ENCODE measurements around the gene PDCD1.

Gene PDCD1

DNA sequence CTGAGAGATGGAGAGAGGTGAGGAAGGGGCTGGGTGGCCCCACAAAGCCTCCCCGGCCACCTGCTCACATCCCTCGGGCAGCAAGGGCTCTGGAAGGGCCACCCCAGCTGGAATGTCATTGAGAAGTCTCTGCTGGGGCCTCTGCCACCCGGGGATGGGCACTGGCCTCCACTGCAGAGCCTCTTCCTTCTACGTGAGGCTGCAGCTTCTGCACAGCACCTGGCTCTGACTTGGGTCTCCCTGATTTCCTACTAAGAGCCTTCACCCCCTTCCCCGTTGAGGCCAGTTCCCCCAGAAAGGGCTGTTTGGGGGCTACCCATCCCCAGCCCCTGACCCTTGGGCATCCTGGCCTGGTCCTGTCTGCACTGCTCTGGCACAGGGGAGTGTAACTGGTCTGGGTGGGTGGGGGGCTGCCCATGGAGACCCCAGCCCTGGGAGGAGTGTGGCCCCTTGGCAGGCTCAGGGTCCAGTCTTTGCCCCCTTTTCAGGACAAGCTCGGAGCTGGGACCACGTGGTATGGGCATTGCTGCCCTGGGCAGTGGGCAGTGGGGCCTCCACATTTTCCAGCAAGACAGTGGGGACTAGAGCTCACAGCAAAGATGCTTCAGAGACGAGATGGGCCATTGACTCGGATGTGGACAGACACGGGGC is 5.6 kb downstream of the PDCD1 start:
- in situ Hi-C loops (cut with MboI; ENCODE audit: low sequenced_read_pairs) = no loop called here

GRCh38 chr2:241852116-241852980 is 6.3 kb downstream of the PDCD1 start:
- in situ Hi-C loops (cut with MboI; ENCODE audit: low sequenced_read_pairs) = no loop called here

DNA sequence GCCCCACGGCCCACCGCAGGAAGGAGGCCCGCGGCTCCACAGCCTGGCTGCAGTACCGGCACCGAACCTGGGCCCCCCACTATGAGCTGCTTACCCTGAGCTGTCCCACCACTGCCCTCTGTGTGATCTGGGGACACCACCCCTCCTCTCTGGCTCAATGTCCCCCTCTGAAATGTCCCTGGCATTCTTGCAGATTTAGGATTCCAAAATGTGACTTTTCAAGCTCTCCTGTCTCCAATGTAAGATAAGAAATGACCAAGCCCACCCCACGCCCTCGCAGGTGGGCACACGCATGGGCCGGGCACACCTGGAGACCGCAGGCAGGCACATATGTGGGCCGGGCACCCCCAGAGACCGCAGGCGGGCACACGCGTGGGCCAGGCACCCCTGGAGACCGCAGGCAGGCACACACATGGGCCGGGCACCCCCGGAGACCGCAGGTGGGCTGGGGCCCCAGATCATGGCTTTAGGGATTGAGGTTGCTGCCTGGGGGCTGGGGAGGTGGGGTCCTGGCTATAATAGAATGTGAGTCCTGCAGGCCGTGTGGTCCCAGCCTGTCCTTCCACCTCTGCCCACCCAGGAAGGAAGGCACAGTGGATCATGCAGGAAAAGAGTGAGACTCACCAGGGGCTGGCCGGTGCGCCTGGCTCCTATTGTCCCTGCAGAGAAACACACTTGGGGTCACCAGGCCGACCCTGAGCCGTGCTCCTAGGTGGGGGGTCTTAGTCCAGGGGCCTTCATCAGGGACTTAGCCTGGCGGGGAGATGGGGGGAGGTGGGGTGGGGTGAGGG is 7.2 kb downstream of the PDCD1 start:
- in situ Hi-C loops (cut with MboI; ENCODE audit: low sequenced_read_pairs) = no loop called here

DNA sequence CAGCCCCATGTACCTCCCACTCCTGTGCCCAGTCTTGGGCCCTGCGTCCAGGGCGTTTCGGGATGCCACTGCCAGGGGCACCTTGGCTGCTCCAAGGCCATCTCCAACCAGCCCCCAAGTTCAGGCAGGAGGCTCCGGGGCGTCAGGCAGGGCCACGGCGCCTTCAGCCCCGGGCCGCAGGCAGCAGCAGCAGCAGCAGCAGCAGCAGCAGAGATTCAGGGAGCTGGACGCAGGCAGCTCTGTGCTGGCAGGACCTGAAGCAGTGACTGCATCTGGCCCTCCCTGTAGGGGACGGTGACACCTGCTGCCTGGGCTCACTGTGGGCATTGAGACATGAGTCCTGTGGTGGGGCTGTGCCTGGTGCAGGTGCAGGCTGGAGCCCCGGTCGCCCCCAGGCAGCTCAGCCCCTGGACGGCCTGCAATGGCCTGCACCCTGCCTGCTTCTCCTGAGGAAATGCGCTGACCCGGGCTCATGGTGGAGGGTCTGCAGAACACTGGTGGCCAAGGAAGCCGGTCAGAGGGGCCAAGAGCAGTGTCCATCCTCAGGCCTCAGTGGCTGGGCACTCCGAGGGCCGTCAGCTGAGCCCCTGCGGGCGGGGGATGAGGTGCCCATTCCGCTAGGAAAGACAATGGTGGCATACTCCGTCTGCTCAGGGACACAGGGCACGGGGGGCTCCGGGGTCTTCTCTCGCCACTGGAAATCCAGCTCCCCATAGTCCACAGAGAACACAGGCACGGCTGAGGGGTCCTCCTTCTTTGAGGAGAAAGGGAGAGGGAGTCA is 8.0 kb downstream of the PDCD1 start:
- in situ Hi-C loops (cut with MboI; ENCODE audit: low sequenced_read_pairs) = no loop called here

DNA sequence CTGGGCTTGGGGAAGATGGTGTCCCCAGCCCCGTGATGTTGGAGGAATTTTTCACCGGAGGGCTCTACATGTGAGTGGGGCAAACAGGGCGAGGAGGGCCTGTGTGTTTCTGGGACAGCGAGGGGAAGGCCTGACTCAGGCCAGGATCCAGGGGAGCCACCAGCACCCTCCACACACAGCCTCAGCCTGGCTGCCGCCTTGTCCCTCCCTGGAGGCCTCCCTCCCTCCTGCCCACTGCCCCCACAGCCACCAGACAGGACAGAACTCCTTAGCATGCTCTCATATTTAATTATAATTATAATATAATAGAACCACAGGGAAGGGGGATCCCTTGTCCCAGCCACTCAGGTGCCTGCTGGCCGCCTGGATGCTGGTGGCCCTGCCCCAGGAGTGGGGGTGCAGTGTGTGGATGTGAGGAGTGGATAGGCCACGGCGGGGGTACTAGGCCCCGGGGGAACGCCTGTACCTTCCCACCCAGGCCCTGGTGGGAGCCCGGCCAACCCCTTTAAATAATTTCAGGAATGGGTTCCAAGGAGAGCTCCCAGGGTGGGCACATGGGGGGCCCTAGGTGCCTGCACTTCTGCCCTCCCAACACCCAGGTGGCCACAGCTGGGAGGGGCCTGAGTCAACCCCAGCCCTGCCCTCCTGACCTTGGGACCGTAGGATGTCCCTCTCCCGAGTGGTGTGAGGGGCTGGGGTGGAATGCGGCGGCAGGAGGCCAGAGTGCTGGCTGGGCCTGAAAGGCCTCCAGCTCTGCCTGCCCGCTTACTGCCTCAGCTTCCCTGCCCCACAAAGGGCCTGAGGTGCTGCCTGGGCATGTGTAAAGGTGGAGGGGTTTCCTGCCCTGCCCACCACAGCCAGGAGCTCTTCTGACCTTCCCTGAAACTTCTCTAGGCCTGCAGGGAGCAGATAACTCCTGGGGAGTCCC is 8.8 kb downstream of the PDCD1 start:
- in situ Hi-C loops (cut with MboI; ENCODE audit: low sequenced_read_pairs) = no loop called here

DNA sequence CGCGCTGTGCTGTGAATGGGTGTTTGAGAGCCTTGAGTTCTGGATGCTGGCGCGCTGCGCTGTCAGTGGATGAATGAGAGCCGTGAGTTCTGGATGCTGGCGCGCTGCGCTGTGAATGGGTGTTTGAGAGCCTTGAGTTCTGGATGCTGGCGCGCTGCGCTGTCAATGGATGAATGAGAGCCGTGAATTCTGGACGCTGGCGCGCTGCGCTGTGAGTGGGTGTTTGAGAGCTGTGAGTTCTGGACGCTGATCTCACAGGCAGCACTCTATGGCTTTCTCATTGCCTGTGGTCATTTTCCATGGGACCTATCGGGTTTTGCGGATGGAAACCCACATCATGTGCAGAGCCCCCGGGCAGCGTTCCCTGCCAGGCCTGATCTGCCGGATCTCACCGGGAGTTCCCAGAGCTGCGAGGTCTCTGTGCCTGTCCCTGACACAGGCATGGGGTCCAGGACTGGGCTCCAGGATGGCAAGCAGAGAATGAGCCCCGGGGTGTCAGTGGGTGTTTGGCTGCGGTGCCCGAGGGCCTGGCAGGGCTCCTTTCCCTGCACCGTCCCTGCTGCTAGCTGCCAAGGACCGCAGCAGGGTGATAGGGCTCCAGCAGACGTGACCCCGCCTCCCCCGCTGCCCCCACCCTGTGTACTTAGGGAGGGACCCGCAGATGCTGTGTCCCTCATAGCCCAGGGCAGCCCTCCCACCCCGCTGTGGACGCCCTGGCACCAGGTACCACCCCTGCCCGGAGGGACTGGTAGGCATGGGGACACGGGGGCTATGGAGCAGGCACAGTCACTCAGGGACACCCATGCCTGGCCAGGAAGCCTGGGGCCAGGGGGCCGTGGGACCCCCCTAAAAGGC is 9.7 kb downstream of the PDCD1 start:
- in situ Hi-C loops (cut with MboI; ENCODE audit: low sequenced_read_pairs) = no loop called here

DNA sequence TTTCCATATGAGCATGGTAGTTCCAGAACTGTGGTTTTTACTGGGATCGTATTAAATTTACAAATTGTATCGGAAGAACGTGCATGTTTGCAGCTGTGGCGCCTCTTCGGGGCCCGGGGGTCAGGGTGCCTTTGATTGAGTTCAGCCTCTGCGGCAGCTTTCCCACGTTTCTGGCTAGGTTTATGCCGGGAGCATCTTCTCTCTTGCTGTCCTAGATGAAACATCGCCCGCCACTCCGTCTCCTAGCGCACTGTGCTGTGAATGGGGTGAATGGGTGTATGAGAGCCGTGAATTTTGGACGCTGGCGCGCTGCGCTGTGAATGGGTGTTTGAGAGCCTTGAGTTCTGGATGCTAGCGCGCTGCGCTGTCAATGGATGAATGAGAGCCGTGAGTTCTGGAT is 12.3 kb downstream of the PDCD1 start:
- in situ Hi-C loops (cut with MboI; ENCODE audit: low sequenced_read_pairs) = no loop called here

GRCh38 chr2:241844831-241845578 is 13.7 kb downstream of the PDCD1 start:
- in situ Hi-C loops (cut with MboI; ENCODE audit: low sequenced_read_pairs) = no loop called here

- in situ Hi-C loops (cut with MboI; ENCODE audit: low sequenced_read_pairs) = no loop called here
Observed at GRCh38 chr2:241844066-241844728, 14.5 kb downstream of the PDCD1 start.

DNA sequence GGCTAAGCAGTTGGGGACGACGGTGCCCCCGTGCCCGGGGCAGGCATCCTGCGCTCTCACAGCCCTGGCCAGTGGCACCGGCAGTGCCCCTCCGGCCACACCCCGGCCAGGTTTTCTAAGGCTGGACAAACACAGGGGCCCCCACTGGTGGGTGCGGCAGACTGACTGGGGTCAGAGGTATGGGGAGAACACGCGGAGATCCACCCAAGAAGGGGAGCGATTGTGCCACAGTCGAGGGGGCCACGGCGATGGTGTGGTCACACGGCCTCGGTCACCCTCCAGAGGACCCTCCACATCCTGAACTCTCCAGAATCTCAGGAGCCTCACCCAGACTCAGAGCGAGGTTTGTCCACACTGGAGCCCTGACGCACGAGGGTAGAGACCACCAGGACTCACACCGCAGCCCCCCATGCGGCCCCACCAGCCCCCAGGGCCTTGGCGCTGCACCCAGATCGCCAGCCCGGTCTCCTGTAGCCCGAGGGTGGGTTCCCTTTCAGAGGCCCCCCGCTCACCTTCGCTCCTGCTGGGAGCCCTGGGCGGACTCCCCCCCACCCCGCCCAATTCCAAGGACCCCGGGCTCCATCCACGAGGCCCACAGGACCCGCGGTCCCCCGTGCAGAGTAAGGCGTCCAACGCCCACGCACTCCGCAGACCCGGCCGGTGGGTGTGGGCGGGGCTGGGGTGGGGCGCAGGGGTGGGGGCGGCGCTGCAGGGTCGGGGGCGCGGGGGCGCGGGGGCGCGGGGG is 15.2 kb downstream of the PDCD1 start:
- in situ Hi-C loops (cut with MboI; ENCODE audit: low sequenced_read_pairs) = no loop called here

DNA sequence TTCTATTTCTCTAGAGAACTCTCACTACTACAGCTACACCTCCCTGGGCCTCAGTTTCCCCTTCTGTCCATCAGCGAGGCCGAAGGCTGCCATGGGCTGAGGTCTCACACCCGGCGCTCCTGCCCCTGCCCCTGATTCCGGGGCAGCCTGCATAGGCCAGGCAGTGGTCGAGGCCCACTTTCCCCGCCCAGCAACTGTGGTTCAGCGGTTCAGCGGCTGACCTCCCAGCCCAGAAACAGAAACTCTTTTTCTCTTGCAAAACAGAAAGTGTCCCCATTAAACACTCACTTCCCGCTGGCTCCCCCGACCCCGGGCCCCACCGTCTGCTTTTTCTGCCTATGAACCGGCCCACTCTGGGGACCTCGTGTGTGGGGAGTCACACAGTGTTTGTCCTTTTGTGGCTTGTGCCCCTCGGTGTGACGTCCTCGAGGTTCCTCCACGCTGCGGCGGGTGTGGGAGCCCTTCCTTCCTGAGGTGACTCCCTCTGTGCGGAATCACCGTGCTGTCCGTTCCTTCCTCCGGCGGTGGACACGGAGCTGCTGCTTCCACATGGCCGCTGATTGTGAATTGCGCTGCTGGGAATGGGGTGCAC is 16.0 kb downstream of the PDCD1 start:
- in situ Hi-C loops (cut with MboI; ENCODE audit: low sequenced_read_pairs) = no loop called here

GRCh38 chr2:241842067-241842415 is 16.7 kb downstream of the PDCD1 start:
- in situ Hi-C loops (cut with MboI; ENCODE audit: low sequenced_read_pairs) = no loop called here

DNA sequence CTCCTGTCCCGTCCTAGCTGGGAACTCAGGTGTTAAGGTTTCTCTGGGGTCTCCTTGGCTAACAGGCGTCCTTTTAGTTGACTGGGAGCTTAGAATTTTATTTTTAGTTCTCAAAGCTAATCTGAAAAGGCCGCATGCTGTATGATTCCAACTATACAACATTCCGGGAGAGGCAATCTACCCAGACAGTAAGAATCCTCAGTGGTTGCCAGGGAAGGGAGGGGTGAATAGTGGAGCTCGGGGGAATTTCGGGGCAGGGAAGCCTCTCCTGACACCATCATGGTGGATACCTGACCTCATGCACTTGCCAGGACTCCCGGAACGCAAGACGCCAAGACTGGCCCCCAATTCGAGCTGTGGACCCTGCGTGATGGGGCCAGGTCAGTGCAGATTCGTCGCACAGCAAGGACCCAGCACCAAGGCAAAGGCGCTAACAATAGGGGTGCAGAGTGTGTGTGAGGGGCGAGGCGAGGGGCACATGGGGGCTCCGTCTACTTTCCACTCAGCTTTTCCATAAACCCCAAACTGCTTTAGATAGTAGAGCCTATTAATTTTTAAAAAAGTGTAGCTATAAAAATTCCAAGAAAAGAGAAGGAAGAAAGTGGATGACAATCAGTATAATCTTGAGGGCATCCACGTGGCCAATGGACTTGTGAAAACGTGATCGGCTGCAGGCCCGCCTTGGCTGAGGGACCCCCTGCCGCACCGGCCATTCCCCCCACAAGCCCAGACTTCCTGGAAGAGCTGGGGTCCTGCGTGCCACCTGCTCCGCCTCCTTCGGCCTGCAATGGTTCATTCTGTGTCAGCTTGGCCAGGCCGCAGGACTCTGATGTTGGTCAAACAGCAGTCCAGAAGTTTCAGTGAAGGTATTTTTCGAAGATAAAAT is 17.3 kb downstream of the PDCD1 start:
- in situ Hi-C loops (cut with MboI; ENCODE audit: low sequenced_read_pairs) = no loop called here

- in situ Hi-C loops (cut with MboI; ENCODE audit: low sequenced_read_pairs) = no loop called here
Observed at GRCh38 chr2:241837197-241837965, 21.3 kb downstream of the PDCD1 start.

GRCh38 chr2:241836292-241836691 is 22.4 kb downstream of the PDCD1 start:
- in situ Hi-C loops (cut with MboI; ENCODE audit: low sequenced_read_pairs) = no loop called here

All from HL-60/S4 treated with phorbol 12-myristate 13-acetate at 8.2 ng/mL for 4 days and 3 days (cell line).